ENCODE data around the gene RNU2-1.
"Not testable (repeated sequence)": the region's sequence is repeated elsewhere in the genome, so short reads cannot be mapped to it uniquely, and the experiment has no call there.

RNU2-1 gene

GRCh38 chr17:43246456-43246855, 12.7 kb upstream of the RNU2-1 start:
- not testable (repeated sequence) for H2BK120ac ChIP-seq (ENCODE audit: low read depth, low read length)
- WGBS, 2 donors (ENCODE audit: extremely low coverage in 2 of 2, insufficient read length in 2 of 2, insufficient replicate concordance in 1 of 2): no CpG with 5 or more reads among the region's 23 CpGs

GRCh38 chr17:43240596-43241352, 7.0 kb upstream of the RNU2-1 start:
- not testable (repeated sequence) for H3K4me3 ChIP-seq (ENCODE audit: low read length in 2 of 2); H4K8ac ChIP-seq (ENCODE audit: low read depth, low read length); H2AK5ac ChIP-seq (ENCODE audit: low read depth, low read length); H3K27me3 ChIP-seq (ENCODE audit: control insufficient read depth in 3 of 3, insufficient read depth in 3 of 3, low read depth in 1 of 3, low read length in 3 of 3); H3K36me3 ChIP-seq (replicated peaks in 1 of 2; ENCODE audit: control insufficient read depth in 2 of 2, insufficient read depth in 2 of 2, low read length in 2 of 2); H2BK5ac ChIP-seq (ENCODE audit: low read length); H3K79me1 ChIP-seq (ENCODE audit: low read depth, low read length); H2BK120ac ChIP-seq (ENCODE audit: low read depth, low read length); H3K14ac ChIP-seq (ENCODE audit: low read length); H3K9ac ChIP-seq (ENCODE audit: low read depth, low read length, poor library complexity); H3K9me3 ChIP-seq (replicated peaks in 1 of 2; ENCODE audit: control insufficient read depth in 2 of 2, insufficient read depth in 1 of 2, low read depth in 1 of 2, low read length in 2 of 2); H2BK15ac ChIP-seq (ENCODE audit: low read length); H3K18ac ChIP-seq (ENCODE audit: low read length); DNase-seq (ENCODE audit: low spot score); H3K27ac ChIP-seq (replicated peaks; ENCODE audit: low read length); H4K91ac ChIP-seq (ENCODE audit: low read depth, low read length, poor library complexity); H3K4me2 ChIP-seq (ENCODE audit: insufficient read depth, low read length, poor library complexity, severe bottlenecking); H3K4me1 ChIP-seq (ENCODE audit: control insufficient read depth in 2 of 2, insufficient read depth in 1 of 2, low read depth in 1 of 2, low read length in 2 of 2); H2AFZ ChIP-seq (ENCODE audit: low read length); H2BK12ac ChIP-seq (ENCODE audit: low read length); H3K4ac ChIP-seq (ENCODE audit: low read length); H3K23ac ChIP-seq (ENCODE audit: low read depth, low read length, poor library complexity)
- no CpG with 5 or more reads among the region's 34 CpGs for WGBS, 2 donors (ENCODE audit: extremely low coverage in 2 of 2, insufficient read length in 2 of 2, insufficient replicate concordance in 1 of 2)

More at GRCh38 chr17:43246456-43246855, 12.7 kb upstream of the RNU2-1 start:
- not testable (repeated sequence) for H2BK15ac ChIP-seq (ENCODE audit: low read length); H3K27me3 ChIP-seq (ENCODE audit: control insufficient read depth in 3 of 3, insufficient read depth in 3 of 3, low read depth in 1 of 3, low read length in 3 of 3); H3K9me3 ChIP-seq (replicated peaks in 1 of 2; ENCODE audit: control insufficient read depth in 2 of 2, insufficient read depth in 1 of 2, low read depth in 1 of 2, low read length in 2 of 2); H4K91ac ChIP-seq (ENCODE audit: low read depth, low read length, poor library complexity); H3K79me1 ChIP-seq (ENCODE audit: low read depth, low read length); H3K14ac ChIP-seq (ENCODE audit: low read length); H3K23ac ChIP-seq (ENCODE audit: low read depth, low read length, poor library complexity); H3K18ac ChIP-seq (ENCODE audit: low read length); H2BK5ac ChIP-seq (ENCODE audit: low read length); H3K27ac ChIP-seq (replicated peaks; ENCODE audit: low read length); H2BK12ac ChIP-seq (ENCODE audit: low read length); H4K8ac ChIP-seq (ENCODE audit: low read depth, low read length); H2AFZ ChIP-seq (ENCODE audit: low read length); H3K4ac ChIP-seq (ENCODE audit: low read length); H2AK5ac ChIP-seq (ENCODE audit: low read depth, low read length); H3K4me2 ChIP-seq (ENCODE audit: insufficient read depth, low read length, poor library complexity, severe bottlenecking); H3K9ac ChIP-seq (ENCODE audit: low read depth, low read length, poor library complexity); DNase-seq (ENCODE audit: low spot score); H3K4me3 ChIP-seq (ENCODE audit: low read length in 2 of 2); H3K4me1 ChIP-seq (ENCODE audit: control insufficient read depth in 2 of 2, insufficient read depth in 1 of 2, low read depth in 1 of 2, low read length in 2 of 2); H3K36me3 ChIP-seq (replicated peaks in 1 of 2; ENCODE audit: control insufficient read depth in 2 of 2, insufficient read depth in 2 of 2, low read length in 2 of 2)

DNA sequence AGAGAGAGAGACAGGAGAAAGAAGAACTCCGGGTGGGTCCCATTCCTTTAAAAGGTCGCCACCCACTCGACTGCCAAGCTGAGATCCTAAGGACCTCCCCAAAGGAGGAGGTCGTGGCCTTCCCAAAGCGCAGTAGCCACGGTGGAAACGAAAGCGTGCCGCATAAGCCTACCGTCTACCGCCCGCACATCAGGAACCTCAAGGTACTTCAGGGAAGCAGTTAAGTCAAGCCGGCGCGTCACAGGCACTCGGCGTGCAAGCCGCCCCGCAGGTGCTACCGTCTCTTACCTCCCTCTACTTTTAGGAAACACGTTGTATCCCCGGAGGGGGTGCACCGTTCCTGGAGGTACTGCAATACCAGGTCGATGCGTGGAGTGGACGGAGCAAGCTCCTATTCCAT, 5.8 kb upstream of the RNU2-1 start:
- not testable (repeated sequence) for H3K4me3 ChIP-seq (ENCODE audit: low read length in 2 of 2); H3K9me3 ChIP-seq (replicated peaks in 1 of 2; ENCODE audit: control insufficient read depth in 2 of 2, insufficient read depth in 1 of 2, low read depth in 1 of 2, low read length in 2 of 2); H3K18ac ChIP-seq (ENCODE audit: low read length); H2BK120ac ChIP-seq (ENCODE audit: low read depth, low read length); H2BK5ac ChIP-seq (ENCODE audit: low read length); H4K8ac ChIP-seq (ENCODE audit: low read depth, low read length); H3K79me1 ChIP-seq (ENCODE audit: low read depth, low read length); H3K23ac ChIP-seq (ENCODE audit: low read depth, low read length, poor library complexity); H3K9ac ChIP-seq (ENCODE audit: low read depth, low read length, poor library complexity); H4K91ac ChIP-seq (ENCODE audit: low read depth, low read length, poor library complexity); H3K36me3 ChIP-seq (replicated peaks in 1 of 2; ENCODE audit: control insufficient read depth in 2 of 2, insufficient read depth in 2 of 2, low read length in 2 of 2); H3K4me1 ChIP-seq (ENCODE audit: control insufficient read depth in 2 of 2, insufficient read depth in 1 of 2, low read depth in 1 of 2, low read length in 2 of 2); H2BK12ac ChIP-seq (ENCODE audit: low read length); H3K14ac ChIP-seq (ENCODE audit: low read length); H3K27ac ChIP-seq (replicated peaks; ENCODE audit: low read length); H3K4ac ChIP-seq (ENCODE audit: low read length); H2AK5ac ChIP-seq (ENCODE audit: low read depth, low read length); H2BK15ac ChIP-seq (ENCODE audit: low read length); DNase-seq (ENCODE audit: low spot score); H3K4me2 ChIP-seq (ENCODE audit: insufficient read depth, low read length, poor library complexity, severe bottlenecking); H3K27me3 ChIP-seq (ENCODE audit: control insufficient read depth in 3 of 3, insufficient read depth in 3 of 3, low read depth in 1 of 3, low read length in 3 of 3); H2AFZ ChIP-seq (ENCODE audit: low read length)
- no CpG with 5 or more reads among the region's 26 CpGs for whole genome bisulfite sequencing, 2 donors (ENCODE audit: extremely low coverage in 2 of 2, insufficient read length in 2 of 2, insufficient replicate concordance in 1 of 2)

- H4K8ac ChIP-seq (ENCODE audit: low read depth, low read length); H2BK120ac ChIP-seq (ENCODE audit: low read depth, low read length); H3K4ac ChIP-seq (ENCODE audit: low read length); H3K27ac ChIP-seq (replicated peaks; ENCODE audit: low read length); H3K36me3 ChIP-seq (replicated peaks in 1 of 2; ENCODE audit: control insufficient read depth in 2 of 2, insufficient read depth in 2 of 2, low read length in 2 of 2); H2BK15ac ChIP-seq (ENCODE audit: low read length); H2BK12ac ChIP-seq (ENCODE audit: low read length); H2BK5ac ChIP-seq (ENCODE audit: low read length); H3K14ac ChIP-seq (ENCODE audit: low read length); H3K4me2 ChIP-seq (ENCODE audit: insufficient read depth, low read length, poor library complexity, severe bottlenecking); H3K4me3 ChIP-seq (ENCODE audit: low read length in 2 of 2); H4K91ac ChIP-seq (ENCODE audit: low read depth, low read length, poor library complexity); H3K79me1 ChIP-seq (ENCODE audit: low read depth, low read length); H3K23ac ChIP-seq (ENCODE audit: low read depth, low read length, poor library complexity); H3K4me1 ChIP-seq (ENCODE audit: control insufficient read depth in 2 of 2, insufficient read depth in 1 of 2, low read depth in 1 of 2, low read length in 2 of 2); H3K9ac ChIP-seq (ENCODE audit: low read depth, low read length, poor library complexity); H2AK5ac ChIP-seq (ENCODE audit: low read depth, low read length); H2AFZ ChIP-seq (ENCODE audit: low read length); H3K18ac ChIP-seq (ENCODE audit: low read length); H3K27me3 ChIP-seq (ENCODE audit: control insufficient read depth in 3 of 3, insufficient read depth in 3 of 3, low read depth in 1 of 3, low read length in 3 of 3); H3K9me3 ChIP-seq (replicated peaks in 1 of 2; ENCODE audit: control insufficient read depth in 2 of 2, insufficient read depth in 1 of 2, low read depth in 1 of 2, low read length in 2 of 2); DNase-seq (ENCODE audit: low spot score): not testable (repeated sequence)
- no CpG with 5 or more reads among the region's 15 CpGs for WGBS, 2 donors (ENCODE audit: extremely low coverage in 2 of 2, insufficient read length in 2 of 2, insufficient replicate concordance in 1 of 2)
These were observed 514 bp downstream of the RNU2-1 start for GRCh38 chr17:43233263-43233662.
